ENCODE results near the gene DUOX2. TPM values are rescaled to one million over a fixed set of nuclear protein-coding genes. Genes with fewer than 3 reads are reported as not detected.

The DUOX2 gene
- total RNA-seq, 1 experiment from 2014 or later = 0.08 TPM

DNA sequence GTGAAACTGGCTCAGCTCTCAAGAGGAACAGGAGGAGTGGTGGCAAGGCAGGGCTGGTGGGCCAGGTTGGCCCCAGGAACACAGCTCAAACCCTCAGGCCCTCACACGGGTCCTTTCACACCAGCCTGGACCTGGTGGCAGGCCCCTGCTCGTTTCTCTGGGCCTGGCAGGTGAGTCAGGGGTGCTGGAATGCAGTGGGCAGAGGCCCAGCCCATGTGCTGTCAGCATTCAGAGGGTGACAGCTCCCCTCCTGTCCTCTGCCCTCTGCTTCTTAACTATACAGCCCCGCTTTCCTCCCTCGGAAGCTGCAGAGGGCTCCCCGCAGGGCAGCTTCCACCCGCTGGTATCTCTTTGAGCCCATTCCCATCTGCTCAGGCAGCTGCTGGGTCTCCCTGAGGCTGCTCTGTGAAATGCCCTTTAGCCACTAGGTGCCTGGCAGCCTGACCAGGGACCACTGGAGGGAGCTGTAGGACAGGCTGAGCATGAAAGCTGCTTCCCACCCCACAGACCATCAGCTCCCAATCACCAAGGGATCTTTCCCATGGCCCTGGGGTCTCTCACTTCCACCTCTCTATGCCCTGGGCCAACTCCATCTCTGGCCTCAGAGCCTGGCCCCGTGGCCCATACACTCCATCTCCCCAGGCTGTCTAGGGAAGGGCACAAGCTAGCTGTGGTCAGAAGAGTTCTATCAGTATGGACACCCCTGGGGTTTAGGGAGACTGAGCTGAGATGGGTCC, 49.0 kb upstream of the DUOX2 start:
- DNase-seq (ENCODE audit: low read depth, low spot score) (peak; percentile 77), ATAC-seq (peak; percentile 84)
- TF ChIP-seq, protein P1, sequence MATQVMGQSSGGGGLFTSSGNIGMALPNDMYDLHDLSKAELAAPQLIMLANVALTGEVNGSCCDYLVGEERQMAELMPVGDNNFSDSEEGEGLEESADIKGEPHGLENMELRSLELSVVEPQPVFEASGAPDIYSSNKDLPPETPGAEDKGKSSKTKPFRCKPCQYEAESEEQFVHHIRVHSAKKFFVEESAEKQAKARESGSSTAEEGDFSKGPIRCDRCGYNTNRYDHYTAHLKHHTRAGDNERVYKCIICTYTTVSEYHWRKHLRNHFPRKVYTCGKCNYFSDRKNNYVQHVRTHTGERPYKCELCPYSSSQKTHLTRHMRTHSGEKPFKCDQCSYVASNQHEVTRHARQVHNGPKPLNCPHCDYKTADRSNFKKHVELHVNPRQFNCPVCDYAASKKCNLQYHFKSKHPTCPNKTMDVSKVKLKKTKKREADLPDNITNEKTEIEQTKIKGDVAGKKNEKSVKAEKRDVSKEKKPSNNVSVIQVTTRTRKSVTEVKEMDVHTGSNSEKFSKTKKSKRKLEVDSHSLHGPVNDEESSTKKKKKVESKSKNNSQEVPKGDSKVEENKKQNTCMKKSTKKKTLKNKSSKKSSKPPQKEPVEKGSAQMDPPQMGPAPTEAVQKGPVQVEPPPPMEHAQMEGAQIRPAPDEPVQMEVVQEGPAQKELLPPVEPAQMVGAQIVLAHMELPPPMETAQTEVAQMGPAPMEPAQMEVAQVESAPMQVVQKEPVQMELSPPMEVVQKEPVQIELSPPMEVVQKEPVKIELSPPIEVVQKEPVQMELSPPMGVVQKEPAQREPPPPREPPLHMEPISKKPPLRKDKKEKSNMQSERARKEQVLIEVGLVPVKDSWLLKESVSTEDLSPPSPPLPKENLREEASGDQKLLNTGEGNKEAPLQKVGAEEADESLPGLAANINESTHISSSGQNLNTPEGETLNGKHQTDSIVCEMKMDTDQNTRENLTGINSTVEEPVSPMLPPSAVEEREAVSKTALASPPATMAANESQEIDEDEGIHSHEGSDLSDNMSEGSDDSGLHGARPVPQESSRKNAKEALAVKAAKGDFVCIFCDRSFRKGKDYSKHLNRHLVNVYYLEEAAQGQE (IDR thresholded peaks at IDR 0.05; ENCODE audit: insufficient read depth in 1 of 2, low read depth in 2 of 2, low read length in 1 of 2) = no peak
- TF ChIP-seq, protein P2, sequence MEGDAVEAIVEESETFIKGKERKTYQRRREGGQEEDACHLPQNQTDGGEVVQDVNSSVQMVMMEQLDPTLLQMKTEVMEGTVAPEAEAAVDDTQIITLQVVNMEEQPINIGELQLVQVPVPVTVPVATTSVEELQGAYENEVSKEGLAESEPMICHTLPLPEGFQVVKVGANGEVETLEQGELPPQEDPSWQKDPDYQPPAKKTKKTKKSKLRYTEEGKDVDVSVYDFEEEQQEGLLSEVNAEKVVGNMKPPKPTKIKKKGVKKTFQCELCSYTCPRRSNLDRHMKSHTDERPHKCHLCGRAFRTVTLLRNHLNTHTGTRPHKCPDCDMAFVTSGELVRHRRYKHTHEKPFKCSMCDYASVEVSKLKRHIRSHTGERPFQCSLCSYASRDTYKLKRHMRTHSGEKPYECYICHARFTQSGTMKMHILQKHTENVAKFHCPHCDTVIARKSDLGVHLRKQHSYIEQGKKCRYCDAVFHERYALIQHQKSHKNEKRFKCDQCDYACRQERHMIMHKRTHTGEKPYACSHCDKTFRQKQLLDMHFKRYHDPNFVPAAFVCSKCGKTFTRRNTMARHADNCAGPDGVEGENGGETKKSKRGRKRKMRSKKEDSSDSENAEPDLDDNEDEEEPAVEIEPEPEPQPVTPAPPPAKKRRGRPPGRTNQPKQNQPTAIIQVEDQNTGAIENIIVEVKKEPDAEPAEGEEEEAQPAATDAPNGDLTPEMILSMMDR (IDR thresholded peaks at IDR 0.05) = peak; percentile 94
- TF ChIP-seq POLR2AphosphoS5 (IDR thresholded peaks at IDR 0.05; ENCODE audit: low read depth, low read length) = 0 out of 2 replicates have a peak, but pooled peaks have one; percentile 25
- TF ChIP-seq TCF7L2 (IDR thresholded peaks at IDR 0.05; ENCODE audit: low read depth, low read length) = no peak
- TF ChIP-seq SIN3A (IDR thresholded peaks at IDR 0.05; ENCODE audit: borderline replicate concordance, insufficient read depth, low read depth, low read length) = no peak
- no peak overlapping the region for H3K4me3 ChIP-seq (ENCODE audit: low read depth in 2 of 2, low read length in 2 of 2)
- intact Hi-C loops (cut with micrococcal nuclease; ENCODE audit: unreplicated experiment) (loop anchor here (2.0 kb wide), 1 partner anchor 38 kb away; no protein-coding TSS in a partner anchor), in situ Hi-C loops (cut with HindIII; ENCODE audit: low pct_unique_long_range_greater_than_20kb, low sequenced_read_pairs) (no loop called here)
- no peak overlapping the region for H3K27ac ChIP-seq (ENCODE audit: low read length)
- H3K36me3 ChIP-seq (ENCODE audit: control insufficient read depth, insufficient read depth, low read length) = no peaks in the 10 kb centered on the region
- no peaks in the 10 kb centered on the region for H3K27me3 ChIP-seq (ENCODE audit: control insufficient read depth, insufficient read depth, low read length)
- H3K9me3 ChIP-seq (ENCODE audit: control insufficient read depth, insufficient read depth, low read depth, low read length) = no peaks in the 10 kb centered on the region
- CTCF ChIA-PET = interaction anchor here (0.6 to 2.5 kb wide), 17 partner anchors 8 to 451 kb away, joined by 3 to 13 read pairs (median 4); a partner anchor contains a TSS
- peaks cover 8% of the 10 kb centered on the region for H3K4me1 ChIP-seq (ENCODE audit: control insufficient read depth, insufficient read depth, low read length)
- POLR2A ChIA-PET = interaction anchor here (0.5 to 0.6 kb wide), 2 partner anchors 37 to 129 kb away, joined by 3 to 5 read pairs; no protein-coding TSS in a partner anchor
- BruUV-seq (replicated peaks) = no TSS peak

DNA sequence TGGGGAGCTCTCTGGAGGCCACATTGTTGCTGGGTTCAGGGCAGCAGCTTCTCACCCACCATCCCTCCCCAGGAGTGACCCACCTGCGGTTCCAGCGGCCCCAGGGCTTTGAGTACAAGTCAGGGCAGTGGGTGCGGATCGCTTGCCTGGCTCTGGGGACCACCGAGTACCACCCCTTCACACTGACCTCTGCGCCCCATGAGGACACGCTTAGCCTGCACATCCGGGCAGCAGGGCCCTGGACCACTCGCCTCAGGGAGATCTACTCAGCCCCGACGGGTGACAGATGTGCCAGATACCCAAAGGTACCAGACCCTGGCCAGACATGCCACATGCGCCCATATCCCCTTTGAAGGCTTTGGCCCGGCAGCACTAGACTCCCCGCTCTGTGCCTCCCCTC, 47.7 kb upstream of the DUOX2 start:
- ATAC-seq = no peak
- Histone ChIP-seq H3K27ac (ENCODE audit: low read length) (no peak overlapping the region), H3K4me3 (ENCODE audit: low read depth in 2 of 2, low read length in 2 of 2) (no peak overlapping the region), H3K36me3 (ENCODE audit: control insufficient read depth, insufficient read depth, low read length) (no peaks in the 10 kb centered on the region), H3K27me3 (ENCODE audit: control insufficient read depth, insufficient read depth, low read length) (no peaks in the 10 kb centered on the region), H3K9me3 (ENCODE audit: control insufficient read depth, insufficient read depth, low read depth, low read length) (no peaks in the 10 kb centered on the region), H3K4me1 (ENCODE audit: control insufficient read depth, insufficient read depth, low read length) (peaks cover 4% of the 10 kb centered on the region)
- ChIA-PET POLR2A (no interaction called here), CTCF (interaction anchor here (0.6 to 1.1 kb wide), 3 partner anchors 9 to 198 kb away, joined by 3 to 7 read pairs (median 4); no protein-coding TSS in a partner anchor)
- TF ChIP-seq, protein P2 (IDR thresholded peaks at IDR 0.05) = no peak
- TF ChIP-seq, protein P1 (IDR thresholded peaks at IDR 0.05; ENCODE audit: insufficient read depth in 1 of 2, low read depth in 2 of 2, low read length in 1 of 2) = no peak
- no TSS peak for BruUV-seq (replicated peaks)
- DNase-seq (ENCODE audit: low read depth, low spot score) = no peak
- in situ Hi-C loops (cut with HindIII; ENCODE audit: low pct_unique_long_range_greater_than_20kb, low sequenced_read_pairs) (no loop called here), intact Hi-C loops (cut with micrococcal nuclease; ENCODE audit: unreplicated experiment) (loop anchor here (2.0 kb wide), 1 partner anchor 39 kb away; no protein-coding TSS in a partner anchor)

All from Panc1 (cell line).